CD4-positive, alpha-beta T cell (primary cell): ENCODE results near the gene FCHSD2. TPM values are rescaled to one million over a fixed set of nuclear protein-coding genes. Genes with fewer than 3 reads are reported as not detected.
"Not testable (repeated sequence)": the region's sequence is repeated elsewhere in the genome, so short reads cannot be mapped to it uniquely, and the experiment has no call there.

Experiments
- ATAC-seq: fragments of 200-7000 bp; cut with Tn5 transposase; one replicate; pipeline ENCODE4 v1.10.0; 2022; ENCODE audit warnings: mild to moderate bottlenecking; ENCODE audit not compliant: poor library complexity
- CTCF ChIA-PET: fragments of 350-600 bp; sonication (Branson Sonifier 250); formaldehyde crosslinking; loops from one replicate; lab custom pipeline; 2021; ENCODE audit warnings: antibody characterized with exemption, inconsistent platforms; lab: Charles Lee
- POLR2A ChIA-PET: fragments of 350-600 bp; sonication (Branson Sonifier 250); formaldehyde crosslinking; loops from one replicate; lab custom pipeline; 2021; ENCODE audit warnings: antibody characterized with exemption, inconsistent platforms; lab: Charles Lee
- DNase-seq, 14 experiments: peaks; one replicate each; pipeline ENCODE4 v3.0.0-alpha.2; 2013 to 2020; ENCODE audit warnings: mixed read lengths in 2 of 14
- H3K27ac ChIP-seq, 2 donors: one replicate each; pipeline versions ENCODE4 v1.5.1 to v1.7.0; 2013; ENCODE audit warnings: low read length in 2 of 2, low read depth in 1 of 2, mild to moderate bottlenecking in 1 of 2
- H3K27me3 ChIP-seq, 2 experiments: 1 replicate in 1 of 2; 2 replicates in 1 of 2; pipeline versions ENCODE4 v1.6.1 to v1.7.0; 2013; ENCODE audit warnings: low read length in 2 of 2, control low read depth in 1 of 2, mild to moderate bottlenecking in 1 of 2, moderate library complexity in 1 of 2; ENCODE audit not compliant: insufficient read depth in 2 of 2, control insufficient read depth in 1 of 2
- H3K36me3 ChIP-seq: one replicate; pipeline ENCODE4 v1.6.1; 2013; ENCODE audit warnings: low read length, control low read depth; ENCODE audit not compliant: insufficient read depth
- H3K4me1 ChIP-seq: one replicate; pipeline ENCODE4 v1.6.1; 2013; ENCODE audit warnings: low read length, control low read depth; ENCODE audit not compliant: insufficient read depth
- H3K4me3 ChIP-seq: one replicate; pipeline ENCODE4 v1.5.1; 2013; ENCODE audit warnings: mild to moderate bottlenecking, low read length, moderate library complexity
- H3K9me3 ChIP-seq, 2 experiments: 1 replicate in 1 of 2; 2 replicates in 1 of 2; pipeline versions ENCODE4 v1.6.1 to v1.7.0; 2013; ENCODE audit warnings: low read length in 2 of 2, mild to moderate bottlenecking in 2 of 2, control low read depth in 1 of 2, moderate library complexity in 1 of 2; ENCODE audit not compliant: control insufficient read depth in 1 of 2, insufficient read depth in 1 of 2
- H3K27ac Mint-ChIP-seq: one replicate; pipeline ENCODE4 v1.8.0; 2020; ENCODE audit warnings: mixed read lengths
- H3K27me3 Mint-ChIP-seq: one replicate; pipeline ENCODE4 v1.8.0; 2021; ENCODE audit warnings: mixed read lengths
- H3K36me3 Mint-ChIP-seq: one replicate; pipeline ENCODE4 v1.8.0; 2021; ENCODE audit warnings: low read depth, mixed read lengths
- H3K4me1 Mint-ChIP-seq: one replicate; pipeline ENCODE4 v1.8.0; 2021; ENCODE audit warnings: low read depth, mixed read lengths
- H3K4me3 Mint-ChIP-seq: one replicate; pipeline ENCODE4 v1.8.0; 2020; ENCODE audit warnings: mild to moderate bottlenecking, mixed read lengths
- H3K9me3 Mint-ChIP-seq: one replicate; pipeline ENCODE4 v1.8.0; 2020; ENCODE audit warnings: mixed read lengths
- intact Hi-C, 2 experiments: fragments of 100-400 bp; cut with DNase I in 1 of 2; cut with micrococcal nuclease in 1 of 2; formaldehyde crosslinking; loops; one replicate each; pipeline versions ENCODE4 v1.15.1 to v1.9.0; 2023 to 2025; cut with DNase I, micrococcal nuclease
- total RNA-seq, 174 experiments: library from RNA in 2 of 174; stranded (reverse) in 2 of 174; gene quantifications; one replicate each; pipeline ENCODE4 v1.2.3 and lab custom pipeline; 2021 to 2026
- TF ChIP-seq, protein P1 (sequence below): fragments of 200-600 bp; IDR thresholded peaks from one replicate; pipeline ENCODE4 v1.8.0; 2022; ENCODE audit warnings: antibody characterized with exemption, mild to moderate bottlenecking

Gene FCHSD2
- total RNA-seq, 2 experiments from 2014 or later, result 48.6 to 50.7 TPM

DNA sequence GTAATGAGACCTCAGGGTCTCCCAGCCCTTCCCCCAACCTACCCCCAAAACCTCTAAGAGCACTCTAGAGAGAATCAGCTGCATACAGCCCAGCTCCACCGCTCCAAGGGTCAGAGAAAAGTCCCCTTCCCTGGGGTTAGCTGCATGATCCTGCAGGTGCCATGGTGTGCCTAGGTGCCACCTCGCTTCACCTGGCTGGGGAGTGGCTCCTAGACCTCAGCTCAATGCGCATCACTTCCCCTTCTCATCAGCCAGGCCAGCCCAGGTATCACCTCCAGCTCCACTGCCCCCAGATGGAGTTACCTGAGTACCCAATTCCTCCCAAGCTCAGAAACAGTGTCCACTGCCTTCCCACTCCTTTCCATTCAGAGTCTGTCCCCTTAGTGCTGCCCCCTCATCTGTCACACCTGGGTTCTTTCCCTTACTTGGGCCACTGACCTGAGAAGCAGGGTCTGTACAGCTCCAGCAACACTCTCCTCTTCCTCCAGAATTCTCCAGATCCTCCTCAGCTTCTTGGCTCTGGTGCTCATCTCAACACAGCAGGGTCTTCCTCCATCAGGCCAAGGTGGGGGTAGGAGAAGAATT, 349.6 kb downstream of the FCHSD2 start:
- DNase-seq (peak in 1 of 14 experiments; percentile 21), ATAC-seq (no peak)
- Mint-ChIP-seq H3K4me3 (peak overlapping the region; percentile 99), H3K27ac (peak overlapping the region; percentile 99), H3K36me3 (no peaks in the 10 kb centered on the region), H3K9me3 (no peaks in the 10 kb centered on the region), H3K27me3 (no peaks in the 10 kb centered on the region), H3K4me1 (peaks cover 29% of the 10 kb centered on the region)
- TF ChIP-seq, protein P1, sequence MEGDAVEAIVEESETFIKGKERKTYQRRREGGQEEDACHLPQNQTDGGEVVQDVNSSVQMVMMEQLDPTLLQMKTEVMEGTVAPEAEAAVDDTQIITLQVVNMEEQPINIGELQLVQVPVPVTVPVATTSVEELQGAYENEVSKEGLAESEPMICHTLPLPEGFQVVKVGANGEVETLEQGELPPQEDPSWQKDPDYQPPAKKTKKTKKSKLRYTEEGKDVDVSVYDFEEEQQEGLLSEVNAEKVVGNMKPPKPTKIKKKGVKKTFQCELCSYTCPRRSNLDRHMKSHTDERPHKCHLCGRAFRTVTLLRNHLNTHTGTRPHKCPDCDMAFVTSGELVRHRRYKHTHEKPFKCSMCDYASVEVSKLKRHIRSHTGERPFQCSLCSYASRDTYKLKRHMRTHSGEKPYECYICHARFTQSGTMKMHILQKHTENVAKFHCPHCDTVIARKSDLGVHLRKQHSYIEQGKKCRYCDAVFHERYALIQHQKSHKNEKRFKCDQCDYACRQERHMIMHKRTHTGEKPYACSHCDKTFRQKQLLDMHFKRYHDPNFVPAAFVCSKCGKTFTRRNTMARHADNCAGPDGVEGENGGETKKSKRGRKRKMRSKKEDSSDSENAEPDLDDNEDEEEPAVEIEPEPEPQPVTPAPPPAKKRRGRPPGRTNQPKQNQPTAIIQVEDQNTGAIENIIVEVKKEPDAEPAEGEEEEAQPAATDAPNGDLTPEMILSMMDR, result no peak
- no peak overlapping the region for H3K4me3 ChIP-seq
- intact Hi-C loops, result loop anchor here (1.0 to 10.0 kb wide), 5 partner anchors 40 to 678 kb away; partner anchors contain the start of genes ARAP1 (in 2 of the 2) and ANAPC15 (in 1 of the 2)
- ChIA-PET CTCF (interaction anchor here (0.6 to 4.2 kb wide), 6 partner anchors 11 to 69 kb away, joined by 3 to 80 read pairs (median 12); partner anchors contain the start of gene ATG16L2), POLR2A (interaction anchor here (1.1 to 2.9 kb wide), 7 partner anchors 11 to 111 kb away, joined by 3 to 54 read pairs (median 4); no protein-coding TSS in a partner anchor)
- peaks cover 28% of the 10 kb centered on the region for H3K4me1 ChIP-seq
- peak overlapping the region; percentile 99 for H3K27ac ChIP-seq
- no peaks in the 10 kb centered on the region for H3K36me3 ChIP-seq
- H3K9me3 ChIP-seq, result no peaks in the 10 kb centered on the region
- no peaks in the 10 kb centered on the region for H3K27me3 ChIP-seq

DNA sequence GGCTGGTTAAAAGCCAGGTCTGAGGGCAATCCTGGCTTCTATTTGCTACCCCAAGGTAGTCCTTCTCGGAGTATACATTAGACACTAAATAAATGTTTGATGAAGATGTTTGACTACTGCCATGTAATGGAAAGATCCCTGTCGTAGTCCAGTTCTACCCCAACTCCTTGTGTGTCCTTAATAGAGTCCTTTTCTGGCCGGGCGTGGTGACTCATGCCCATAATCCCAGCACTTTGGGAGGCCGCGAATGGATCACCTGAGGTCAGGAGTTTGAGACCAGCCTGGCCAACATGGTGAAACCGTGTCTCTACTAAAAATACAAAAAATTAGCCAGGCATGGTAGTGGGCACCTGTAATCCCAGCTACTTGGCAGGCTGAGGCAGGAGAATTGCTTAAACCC, 350.9 kb downstream of the FCHSD2 start:
- H3K27me3 Mint-ChIP-seq, POLR2A ChIA-PET, H3K27ac ChIP-seq, ATAC-seq, H3K9me3 ChIP-seq, H3K36me3 Mint-ChIP-seq, H3K4me3 ChIP-seq, H3K36me3 ChIP-seq, H3K9me3 Mint-ChIP-seq, H3K27ac Mint-ChIP-seq, DNase-seq, H3K27me3 ChIP-seq: not testable (repeated sequence)
- intact Hi-C loops, result loop anchor here (5.0 to 10.0 kb wide), 2 partner anchors 39 to 676 kb away; partner anchors contain the start of genes ANAPC15 (in 1 of the 2) and ARAP1 (in 1 of the 2)
- CTCF ChIA-PET, result interaction anchor here (0.7 to 4.2 kb wide), 2 partner anchors 68 to 204 kb away, joined by 5 to 80 read pairs; no protein-coding TSS in a partner anchor
- H3K4me3 Mint-ChIP-seq, result peak overlapping the region; percentile 42
- peaks cover 29% of the 10 kb centered on the region for H3K4me1 Mint-ChIP-seq
- H3K4me1 ChIP-seq, result peaks cover 33% of the 10 kb centered on the region

DNA sequence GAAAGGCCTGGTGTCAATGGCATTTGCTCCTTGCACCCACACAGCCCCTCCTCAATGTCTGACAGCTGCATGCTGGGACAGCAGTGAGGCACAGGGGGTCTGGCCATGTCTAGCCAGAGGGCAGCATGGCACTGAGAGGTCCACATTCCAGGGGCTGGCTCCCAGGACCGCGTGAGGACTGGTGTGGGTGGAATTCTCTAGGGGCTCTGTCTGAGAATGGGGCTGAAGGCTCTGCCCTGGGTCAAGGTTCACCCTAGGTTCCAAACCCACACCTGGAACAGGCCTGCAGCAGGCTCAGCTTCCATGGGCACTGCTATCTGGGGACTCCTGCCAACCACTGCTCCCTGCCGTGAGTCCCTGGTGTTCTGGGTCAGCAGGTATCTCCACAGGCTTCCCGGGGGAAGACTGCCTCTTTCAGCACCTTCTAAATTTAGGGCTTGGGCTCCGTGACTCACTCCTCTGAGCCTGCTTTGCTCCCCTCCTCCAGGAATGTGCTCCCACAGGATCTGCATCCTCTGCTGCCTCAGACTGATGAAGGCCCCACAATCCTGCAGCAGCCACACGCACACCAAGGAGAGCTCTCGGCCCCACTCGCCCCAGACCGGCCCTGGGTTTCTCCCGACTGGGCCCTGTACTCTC, 352.5 kb downstream of the FCHSD2 start:
- Histone ChIP-seq H3K4me1 (peaks cover 32% of the 10 kb centered on the region), H3K36me3 (no peaks in the 10 kb centered on the region), H3K4me3 (no peak overlapping the region), H3K27ac (no peak overlapping the region), H3K27me3 (no peaks in the 10 kb centered on the region), H3K9me3 (no peaks in the 10 kb centered on the region)
- H3K4me1 Mint-ChIP-seq, result peaks cover 25% of the 10 kb centered on the region
- H3K36me3 Mint-ChIP-seq, result no peaks in the 10 kb centered on the region
- H3K27me3 Mint-ChIP-seq, result no peaks in the 10 kb centered on the region
- H3K9me3 Mint-ChIP-seq, result no peaks in the 10 kb centered on the region
- ATAC-seq, result no peak
- TF ChIP-seq, protein P1, result no peak
- no peak overlapping the region for H3K4me3 Mint-ChIP-seq
- intact Hi-C loops, result loop anchor here (5.0 to 10.0 kb wide), 2 partner anchors 37 to 675 kb away; partner anchors contain the start of genes ANAPC15 (in 1 of the 2) and ARAP1 (in 1 of the 2)
- no peak for DNase-seq
- no peak overlapping the region for H3K27ac Mint-ChIP-seq
- ChIA-PET CTCF (interaction anchor here (1.1 kb wide), 1 partner anchor 24 kb away, joined by 4 read pairs; no protein-coding TSS in a partner anchor), POLR2A (interaction anchor here (0.8 kb wide), 1 partner anchor 7 kb away, joined by 3 read pairs; no protein-coding TSS in a partner anchor)
